Fibroblast of pulmonary artery (primary cell): Measurements from ENCODE around the gene TMCC3.
"Not testable (repeated sequence)": the region's sequence is repeated elsewhere in the genome, so short reads cannot be mapped to it uniquely, and the experiment has no call there.

Experiments
- DNase-seq: peaks from one replicate; pipeline ENCODE4 v3.0.0-alpha.2; 2010; ENCODE audit warnings: low read depth
- H3K4me3 ChIP-seq: replicated peaks from 2 replicates; pipeline ENCODE4 v1.5.1; 2011; ENCODE audit warnings: low read depth, mild to moderate bottlenecking, control low read depth, low read length, moderate library complexity
- TF ChIP-seq, protein P1 (sequence below): IDR thresholded peaks from 2 replicates; pipeline ENCODE4 v1.5.1; 2011; ENCODE audit warnings: mild to moderate bottlenecking, control low read depth, low read length, inconsistent platforms; ENCODE audit errors: missing control alignments

Gene TMCC3, protein sequence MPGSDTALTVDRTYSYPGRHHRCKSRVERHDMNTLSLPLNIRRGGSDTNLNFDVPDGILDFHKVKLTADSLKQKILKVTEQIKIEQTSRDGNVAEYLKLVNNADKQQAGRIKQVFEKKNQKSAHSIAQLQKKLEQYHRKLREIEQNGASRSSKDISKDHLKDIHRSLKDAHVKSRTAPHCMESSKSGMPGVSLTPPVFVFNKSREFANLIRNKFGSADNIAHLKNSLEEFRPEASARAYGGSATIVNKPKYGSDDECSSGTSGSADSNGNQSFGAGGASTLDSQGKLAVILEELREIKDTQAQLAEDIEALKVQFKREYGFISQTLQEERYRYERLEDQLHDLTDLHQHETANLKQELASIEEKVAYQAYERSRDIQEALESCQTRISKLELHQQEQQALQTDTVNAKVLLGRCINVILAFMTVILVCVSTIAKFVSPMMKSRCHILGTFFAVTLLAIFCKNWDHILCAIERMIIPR

DNA sequence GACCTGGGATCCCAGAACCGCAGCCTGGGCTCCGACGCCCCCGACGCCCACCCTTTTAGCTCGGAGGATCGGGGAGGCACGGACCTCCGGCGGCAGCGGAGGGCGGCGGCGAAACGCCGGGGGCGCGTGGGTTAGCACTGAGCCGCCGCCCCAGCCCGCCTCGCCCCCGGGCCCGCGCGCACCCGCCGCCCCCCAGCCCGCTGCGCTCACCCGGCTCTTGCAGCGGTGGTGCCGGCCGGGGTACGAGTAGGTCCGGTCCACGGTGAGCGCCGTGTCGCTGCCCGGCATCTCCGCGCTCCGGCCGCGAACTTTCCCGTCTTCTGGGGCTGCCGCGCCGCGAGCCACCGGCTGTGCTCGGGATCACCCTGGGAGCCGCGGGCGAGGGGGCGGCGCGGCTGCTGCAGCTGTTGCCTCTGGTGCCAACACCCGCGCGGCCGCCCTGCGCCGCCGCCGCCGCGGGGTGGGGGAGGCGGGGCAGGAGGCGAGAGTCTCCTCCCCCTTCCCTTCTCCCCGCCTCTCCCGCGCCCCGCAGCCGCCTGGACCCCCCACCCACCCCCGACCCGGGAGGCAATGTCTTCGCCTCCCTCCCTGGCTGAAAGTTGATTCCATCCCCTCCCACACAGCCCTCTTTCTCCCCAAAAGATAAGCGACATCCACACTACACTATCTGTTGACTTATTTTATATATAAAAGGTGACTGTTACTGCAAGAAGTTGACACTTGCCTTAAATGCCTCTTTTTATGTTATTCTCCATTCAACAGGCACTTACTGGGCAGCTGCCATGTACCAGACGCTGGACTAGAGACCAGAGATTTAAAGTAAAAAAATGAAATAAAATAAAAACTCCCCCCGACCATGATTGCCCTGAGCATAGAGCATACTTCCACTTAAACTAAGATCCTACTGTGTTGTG is at the start of gene TMCC3:
TSS of gene TMCC3 (minus strand) at position 415 of the 914 bp plus-strand sequence. CDS start at position 288, 127 bp downstream.
- peak; percentile 40 for DNase-seq

DNA sequence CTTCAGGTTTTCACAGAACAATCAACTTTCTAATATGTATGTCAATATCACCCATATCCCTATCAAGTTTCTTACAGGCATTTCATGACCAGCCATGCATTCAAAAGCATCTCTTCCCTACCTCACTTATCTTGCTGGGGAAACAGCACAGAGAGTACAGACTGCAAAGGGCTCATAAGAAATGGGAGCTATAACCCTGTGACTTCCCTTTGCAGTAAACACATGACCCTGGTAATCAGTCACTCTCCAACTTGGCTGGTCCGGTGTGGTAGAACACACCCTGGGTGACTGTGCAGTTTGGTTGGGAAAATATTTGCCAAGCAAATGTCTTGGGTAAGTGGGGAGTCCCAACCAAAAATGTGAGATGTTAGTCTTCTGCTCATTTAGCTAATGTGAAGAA is 49.4 kb upstream of the TMCC3 start:
- no peak overlapping the region for H3K4me3 ChIP-seq
- DNase-seq, result no peak
- TF ChIP-seq, protein P1, sequence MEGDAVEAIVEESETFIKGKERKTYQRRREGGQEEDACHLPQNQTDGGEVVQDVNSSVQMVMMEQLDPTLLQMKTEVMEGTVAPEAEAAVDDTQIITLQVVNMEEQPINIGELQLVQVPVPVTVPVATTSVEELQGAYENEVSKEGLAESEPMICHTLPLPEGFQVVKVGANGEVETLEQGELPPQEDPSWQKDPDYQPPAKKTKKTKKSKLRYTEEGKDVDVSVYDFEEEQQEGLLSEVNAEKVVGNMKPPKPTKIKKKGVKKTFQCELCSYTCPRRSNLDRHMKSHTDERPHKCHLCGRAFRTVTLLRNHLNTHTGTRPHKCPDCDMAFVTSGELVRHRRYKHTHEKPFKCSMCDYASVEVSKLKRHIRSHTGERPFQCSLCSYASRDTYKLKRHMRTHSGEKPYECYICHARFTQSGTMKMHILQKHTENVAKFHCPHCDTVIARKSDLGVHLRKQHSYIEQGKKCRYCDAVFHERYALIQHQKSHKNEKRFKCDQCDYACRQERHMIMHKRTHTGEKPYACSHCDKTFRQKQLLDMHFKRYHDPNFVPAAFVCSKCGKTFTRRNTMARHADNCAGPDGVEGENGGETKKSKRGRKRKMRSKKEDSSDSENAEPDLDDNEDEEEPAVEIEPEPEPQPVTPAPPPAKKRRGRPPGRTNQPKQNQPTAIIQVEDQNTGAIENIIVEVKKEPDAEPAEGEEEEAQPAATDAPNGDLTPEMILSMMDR, result no peak

More for the DNA sequence above, at the start of gene TMCC3:
- H3K4me3 ChIP-seq, result peak within 1 kb of the TSS; percentile 49
- TF ChIP-seq, protein P1, result no peak

DNA sequence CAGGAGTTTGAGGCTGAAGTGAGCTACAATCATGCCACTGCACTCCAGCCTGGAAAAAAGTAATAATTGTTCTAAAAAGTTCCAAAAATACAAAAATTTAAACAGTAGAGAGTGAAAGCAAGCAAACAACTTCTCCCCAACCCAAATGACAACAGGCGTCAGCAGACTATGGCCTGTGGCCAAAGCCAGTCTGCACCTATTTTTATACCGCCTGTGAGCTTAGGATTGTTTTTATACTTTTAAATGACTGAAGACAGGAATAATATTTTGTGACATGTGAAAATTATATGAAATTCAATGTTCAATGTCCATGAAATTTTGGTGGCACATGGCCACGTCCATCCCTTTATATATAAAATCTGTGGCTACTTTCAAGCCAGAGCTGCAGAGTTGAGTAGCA is 48.2 kb upstream of the TMCC3 start:
- no peak overlapping the region for H3K4me3 ChIP-seq
- no peak for DNase-seq
- TF ChIP-seq, protein P1, result no peak

DNA sequence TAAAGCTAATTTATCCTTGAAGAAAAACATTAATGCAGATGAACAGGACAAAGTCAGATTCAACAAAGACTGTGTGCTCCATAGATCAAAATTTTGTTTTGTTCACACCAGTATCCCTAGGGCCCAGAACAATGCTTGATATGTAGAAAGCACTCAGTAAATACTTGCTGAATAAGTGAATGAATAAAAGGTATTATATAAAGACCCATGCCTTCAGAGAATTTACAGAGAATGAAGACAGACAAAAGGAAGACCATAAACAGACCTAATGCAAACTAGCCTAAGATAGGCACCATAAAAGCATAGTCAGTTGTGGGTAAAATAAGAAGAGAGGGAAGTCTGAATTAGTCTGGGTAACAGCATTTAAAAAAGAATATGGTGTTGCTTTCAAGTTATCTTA is 47.3 kb upstream of the TMCC3 start:
- no peak overlapping the region for H3K4me3 ChIP-seq
- no peak for DNase-seq
- TF ChIP-seq, protein P1, result no peak

DNA sequence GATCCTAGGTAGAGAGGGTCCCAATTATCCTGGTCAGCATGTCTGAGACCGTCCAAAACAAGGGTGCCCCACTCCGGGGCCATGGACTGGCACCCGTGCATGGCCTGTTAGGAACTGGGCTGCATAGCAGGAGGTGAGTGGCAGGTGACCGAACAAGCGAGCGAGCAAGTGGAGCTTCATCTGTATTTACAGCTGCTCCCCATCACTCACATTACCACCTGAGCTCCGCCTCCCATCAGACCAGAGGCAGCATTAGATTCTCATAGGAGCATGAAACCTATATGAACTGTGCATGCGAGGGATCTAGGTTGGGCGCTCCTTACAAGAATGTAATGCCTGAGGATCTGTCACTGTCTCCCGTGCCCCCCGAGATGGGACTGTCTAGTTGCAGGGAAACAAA is 44.4 kb upstream of the TMCC3 start:
- no peak overlapping the region for H3K4me3 ChIP-seq
- TF ChIP-seq, protein P1, result no peak
- no peak for DNase-seq

DNA sequence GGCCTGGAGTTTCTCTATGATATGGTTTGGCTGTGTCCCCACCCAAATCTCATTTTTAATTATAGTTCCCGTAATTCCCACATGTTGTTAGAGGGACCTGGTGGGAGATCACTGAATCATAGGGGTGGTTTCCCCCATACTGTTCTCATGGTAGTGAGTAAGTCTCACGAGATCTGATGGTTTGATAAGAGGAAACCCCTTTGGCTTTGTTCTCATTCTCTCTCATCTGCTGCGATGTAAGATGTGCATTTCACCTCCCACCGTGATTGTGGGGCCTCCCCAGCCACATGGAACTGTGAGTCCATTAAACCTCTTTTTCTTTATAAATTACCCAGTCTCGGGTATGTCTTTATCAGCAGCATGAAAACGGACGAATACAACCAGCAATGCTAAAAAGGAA is 42.5 kb upstream of the TMCC3 start:
- H3K4me3 ChIP-seq, DNase-seq: not testable (repeated sequence)

DNA sequence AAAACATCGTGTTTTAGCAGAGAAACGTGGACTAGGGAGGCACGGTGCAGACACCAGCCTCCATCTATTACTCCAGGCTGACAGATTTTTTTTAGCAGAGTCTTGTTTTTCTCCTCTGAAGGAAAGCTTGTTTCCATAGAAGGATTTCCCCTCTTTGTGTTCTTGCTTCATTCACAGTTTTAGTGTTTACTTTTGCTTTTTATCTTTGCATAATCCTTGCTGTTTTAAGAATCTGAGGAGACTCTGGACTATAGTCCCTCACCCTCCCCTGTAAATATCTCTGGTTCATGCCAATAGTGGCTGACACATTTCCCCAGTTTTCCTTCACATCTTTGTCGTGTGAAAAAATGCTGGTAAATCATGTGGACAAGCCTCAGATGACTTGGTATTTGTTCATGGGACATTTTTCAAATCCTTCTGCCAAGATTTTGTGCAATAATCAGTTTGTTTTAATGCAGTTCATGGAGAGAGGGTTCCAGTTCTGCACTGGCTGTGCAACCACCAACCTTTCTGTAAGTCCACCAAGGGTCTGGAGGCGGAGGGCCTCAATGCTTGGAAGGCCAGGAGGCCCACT is 39.9 kb upstream of the TMCC3 start:
- peak; percentile 78 for DNase-seq
- H3K4me3 ChIP-seq, result peak overlapping the region; percentile 0
- TF ChIP-seq, protein P1, result no peak
